Measurements from ENCODE around the gene ANKH.
A peak's percentile ranks its signal among the peaks of the same experiment; 100 is the strongest.
"Not testable (repeated sequence)": the region's sequence is repeated elsewhere in the genome, so short reads cannot be mapped to it uniquely, and the experiment has no call there.

The ANKH gene

DNA sequence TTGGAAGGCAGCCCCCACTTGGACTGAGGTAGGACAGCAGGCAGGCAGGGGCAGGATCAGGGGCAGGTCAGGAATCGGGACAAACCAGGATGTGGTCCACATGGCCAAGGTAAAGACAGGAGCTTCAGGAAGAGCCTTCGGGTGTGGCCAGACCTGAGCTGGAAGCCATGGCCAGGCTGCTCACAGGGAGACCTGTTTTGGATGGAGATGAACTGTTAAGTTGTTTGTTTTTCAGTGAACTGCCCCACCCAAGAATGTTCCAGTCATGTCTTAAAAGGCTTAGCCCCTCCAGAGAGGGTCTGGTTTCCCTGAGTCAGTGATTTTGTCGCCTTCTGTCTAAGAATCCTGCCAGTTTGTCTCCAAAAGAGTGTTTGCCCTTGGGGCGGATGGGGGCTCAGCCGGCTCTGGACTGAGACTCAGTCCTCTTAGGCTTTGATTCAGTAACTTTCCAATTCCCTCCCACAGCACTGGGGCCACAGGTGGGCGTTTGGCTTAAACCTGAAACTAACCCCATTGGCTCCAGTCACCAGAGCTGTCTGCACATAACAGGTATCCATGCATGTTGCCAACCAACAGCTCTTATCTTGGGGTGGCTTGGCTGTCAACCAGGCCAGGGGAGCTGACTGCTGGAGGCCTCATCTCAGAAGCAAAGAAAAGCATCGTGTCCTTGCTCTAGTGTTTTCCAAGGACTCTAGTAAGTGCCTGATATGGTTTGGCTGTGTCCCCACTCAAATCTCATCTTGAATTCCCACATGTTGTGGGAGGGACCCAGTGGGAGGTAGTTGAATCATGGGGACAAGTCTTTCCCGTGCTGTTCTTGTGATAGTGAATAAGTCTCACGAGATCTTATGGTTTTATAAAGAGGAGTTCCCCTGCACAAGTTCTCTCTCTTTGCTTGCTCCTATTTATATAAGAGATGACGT is 11.3 kb upstream of the ANKH start:
- DNase-seq, result no peak

DNA sequence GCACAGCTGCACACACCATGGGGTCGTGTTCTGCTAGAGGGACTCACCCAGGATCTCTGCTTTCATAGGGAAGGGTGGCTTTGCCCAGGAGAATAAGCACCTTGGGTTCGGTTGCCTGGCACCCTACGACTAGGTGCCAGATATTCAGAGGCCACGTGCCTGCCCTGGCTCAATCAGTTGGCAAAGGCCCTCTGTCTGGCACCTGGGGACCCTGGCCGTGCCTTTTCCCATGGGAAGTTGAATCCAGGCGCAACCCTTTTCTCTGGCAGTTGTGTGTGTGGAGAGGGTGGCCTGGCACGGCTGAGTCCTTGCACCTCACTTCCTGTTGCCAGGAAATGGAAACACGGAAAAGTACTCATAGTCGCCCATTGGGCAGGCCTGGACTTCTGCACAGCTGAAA is 10.2 kb upstream of the ANKH start:
- no peak for DNase-seq

DNA sequence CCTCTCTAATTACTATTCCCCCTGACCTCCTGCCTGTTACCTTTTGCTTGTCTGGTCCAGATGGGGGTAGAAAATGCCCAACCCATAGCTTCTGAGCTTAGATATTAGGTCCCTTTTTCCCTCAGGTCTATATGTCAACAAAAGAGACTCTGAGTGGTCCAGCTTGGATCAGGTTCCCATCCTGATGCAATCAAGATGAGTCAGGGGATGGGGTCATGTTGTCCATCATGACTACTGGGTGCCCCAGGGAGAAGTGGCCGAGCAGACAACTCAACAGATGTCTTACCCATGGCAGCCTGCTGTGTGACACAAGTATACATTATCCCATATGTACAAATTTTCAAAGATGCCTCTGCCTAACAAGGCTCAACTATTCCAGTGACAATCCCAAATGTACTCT is 9.1 kb upstream of the ANKH start:
- DNase-seq, result no peak

DNA sequence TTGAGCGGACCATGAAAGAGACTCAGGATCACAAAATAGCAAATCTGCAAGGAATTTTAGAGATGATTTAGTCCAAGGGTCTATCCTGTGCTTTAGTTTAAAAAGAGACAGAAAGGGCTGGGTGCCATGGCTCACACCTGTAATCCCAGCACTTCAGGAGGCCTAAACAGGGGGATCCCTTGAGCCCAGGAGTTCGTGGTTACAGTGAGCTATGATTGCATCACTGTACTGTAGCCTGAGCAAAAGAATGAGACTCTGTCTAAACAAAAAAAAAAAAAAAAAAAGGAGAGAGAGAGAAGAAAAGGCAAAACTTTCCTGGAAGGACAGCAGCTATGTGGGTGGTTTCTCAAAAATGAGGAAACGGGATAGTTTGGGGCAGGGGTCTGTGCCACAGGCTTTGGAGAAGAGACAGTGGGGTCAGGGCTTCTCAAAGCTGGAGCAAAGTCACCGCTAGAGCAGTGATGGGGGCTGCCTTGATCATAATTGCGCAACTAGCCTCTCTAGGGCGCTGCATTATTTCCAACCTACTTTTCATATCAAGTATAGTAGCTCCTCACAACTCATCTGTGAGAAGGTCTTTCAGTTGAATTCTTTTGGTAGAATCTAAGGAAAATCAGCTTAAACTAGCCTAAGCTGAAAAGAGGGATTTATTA is 8.5 kb upstream of the ANKH start:
- DNase-seq, result no peak

- DNase-seq, result no peak
Measured at GRCh38 chr5:14879393-14879792, 7.8 kb upstream of the ANKH start.

DNA sequence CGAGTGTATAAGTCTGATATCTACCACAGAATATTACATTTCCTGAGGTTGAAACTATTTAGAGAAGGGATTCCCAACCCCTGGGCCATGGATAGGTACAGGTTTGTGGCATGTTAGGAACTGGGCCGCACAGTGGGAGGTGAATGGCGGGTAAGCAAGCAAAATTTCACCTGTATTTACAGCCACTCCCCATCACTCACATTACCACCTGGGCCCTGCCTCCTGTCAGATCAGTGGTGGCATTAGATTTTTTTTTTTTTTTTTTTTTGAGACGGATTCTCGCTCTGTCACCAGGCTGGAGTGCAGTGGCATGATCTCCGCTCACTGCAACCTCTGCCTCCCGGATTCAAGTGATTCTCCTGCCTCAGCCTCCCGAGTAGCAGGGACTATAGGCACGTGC is 6.6 kb upstream of the ANKH start:
- not testable (repeated sequence) for DNase-seq

DNA sequence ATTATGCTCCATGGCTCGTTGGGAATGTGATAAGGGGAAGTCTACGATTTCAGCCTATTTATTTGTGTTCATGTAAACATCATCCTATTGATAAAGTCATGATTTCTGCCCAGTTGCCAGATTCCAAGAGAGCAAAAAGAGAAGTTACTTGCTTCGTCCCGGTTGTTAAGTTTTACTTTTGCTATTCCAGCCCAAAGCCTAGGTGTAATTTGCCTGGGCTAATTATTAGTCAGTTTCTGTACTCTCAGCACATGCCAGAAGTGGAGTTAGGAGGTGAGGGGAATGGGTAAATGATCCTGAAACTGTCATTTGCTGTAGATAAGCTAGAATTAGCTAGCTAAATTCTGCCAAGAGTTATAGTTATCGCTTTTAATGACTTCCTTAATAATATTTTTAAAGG is 4.5 kb upstream of the ANKH start:
- DNase-seq, result no peak

DNA sequence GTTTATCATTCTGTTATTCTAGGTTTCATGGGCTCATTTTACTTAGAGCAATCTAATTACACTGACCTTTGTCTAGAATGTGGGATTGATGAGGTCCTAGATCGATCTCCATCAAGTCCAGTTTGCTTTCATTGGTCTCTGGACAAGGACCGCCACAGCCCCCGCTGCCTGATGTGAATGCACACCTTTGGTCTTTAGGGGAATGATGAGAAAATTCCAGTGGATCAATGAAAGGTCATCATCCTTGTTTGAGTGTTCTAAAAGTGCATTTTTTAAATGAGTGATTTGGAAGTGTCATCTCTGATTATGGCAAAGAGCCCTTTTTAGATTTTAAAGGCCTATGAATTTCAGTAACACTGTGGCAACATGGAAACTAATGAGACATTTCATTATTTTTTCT is 2.2 kb upstream of the ANKH start:
- DNase-seq, result no peak

DNA sequence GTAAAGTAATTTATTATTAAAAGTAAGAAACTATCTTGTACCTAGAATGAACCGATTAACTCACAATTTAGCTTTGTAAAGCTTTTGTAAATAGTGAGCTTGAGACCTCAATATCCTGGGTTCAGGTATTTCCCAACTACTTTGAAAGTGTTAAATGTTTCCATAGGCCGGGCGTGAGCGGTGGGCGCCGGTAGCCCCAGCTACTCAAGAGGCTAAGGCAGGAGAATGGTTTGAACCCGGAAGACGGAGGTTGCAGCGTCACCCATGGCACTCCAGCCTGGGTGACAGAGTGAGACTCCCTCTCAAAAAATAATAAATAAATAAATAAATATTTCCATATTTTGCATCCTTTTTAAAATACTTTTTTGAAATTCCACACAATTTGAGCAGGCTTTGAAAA is 1.5 kb upstream of the ANKH start:
- DNase-seq, result peak in 1 of 2 donors; percentile 14

GRCh38 chr5:14872070-14872989 is 752 bp upstream of the ANKH start:
- DNase-seq, result peak; percentile 67 to 75

DNA sequence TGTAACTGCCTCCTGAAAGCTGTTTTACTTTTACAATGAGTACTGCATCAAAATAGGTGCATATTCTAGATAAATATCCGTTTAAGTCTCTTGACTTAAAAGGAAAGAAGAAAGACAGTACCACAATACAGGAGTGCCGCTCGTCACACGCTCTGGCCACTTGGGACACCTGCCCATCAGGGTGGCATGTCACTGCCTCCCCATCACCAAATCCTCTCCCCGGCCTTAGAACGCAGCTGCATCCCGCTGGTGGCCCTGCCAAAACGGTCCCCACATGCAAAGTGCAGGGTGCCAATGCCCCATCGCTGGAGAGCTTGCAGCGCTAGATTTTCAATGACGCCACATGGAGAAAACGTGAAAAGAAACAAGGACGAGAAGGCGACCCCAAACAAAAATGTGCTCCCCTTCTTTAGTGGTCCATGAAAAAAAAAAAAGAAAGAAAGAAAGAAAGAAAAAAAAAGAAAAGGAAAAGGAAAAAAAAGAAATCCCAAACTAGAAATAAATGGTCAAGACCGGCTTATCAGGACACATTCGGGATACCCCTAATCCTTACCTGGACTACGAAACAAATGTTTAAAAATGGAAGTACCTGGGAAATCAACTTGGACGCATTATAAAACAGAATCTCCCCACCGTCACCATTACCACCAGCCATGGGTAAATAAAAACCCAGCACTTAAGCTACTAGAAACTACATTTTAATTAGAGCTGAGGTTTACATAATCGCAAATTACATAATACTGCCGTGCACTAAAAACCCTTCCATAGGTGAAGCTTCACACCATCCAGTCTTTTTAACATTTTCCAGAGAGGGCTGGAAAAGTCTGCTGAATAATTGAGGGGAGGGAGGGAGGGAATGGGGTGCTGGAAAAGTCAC is 1.0 kb downstream of the ANKH start:
- DNase-seq, result peak; percentile 67 to 73

DNA sequence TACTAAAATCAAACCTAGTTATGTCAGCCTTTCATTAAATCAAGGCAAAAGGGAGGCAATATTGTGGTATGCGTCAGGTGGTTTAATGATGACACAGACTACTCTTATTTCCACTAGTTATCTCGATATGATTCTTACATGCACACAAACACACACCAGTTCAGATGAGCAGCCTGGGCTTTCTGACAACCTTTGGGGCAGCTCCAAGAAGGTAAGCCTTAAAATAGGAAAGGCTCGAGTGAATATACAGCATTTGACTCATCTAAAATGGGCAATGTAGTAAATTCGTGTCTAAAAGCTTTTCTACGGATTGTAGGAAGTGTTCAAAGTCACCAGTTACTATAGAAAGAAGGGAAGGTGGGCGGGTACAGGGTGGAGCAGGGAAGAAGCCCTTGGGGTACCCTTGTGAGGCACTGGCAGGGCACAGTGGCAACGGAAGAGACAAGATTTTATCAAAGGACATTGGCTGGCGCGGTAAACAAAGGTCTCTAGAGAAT is 1.9 kb downstream of the ANKH start:
- DNase-seq, result peak; percentile 45 to 50

GRCh38 chr5:14869233-14869632 is 2.3 kb downstream of the ANKH start:
- no peak for DNase-seq

GRCh38 chr5:14868771-14869170 is 2.8 kb downstream of the ANKH start:
- no peak for DNase-seq

DNA sequence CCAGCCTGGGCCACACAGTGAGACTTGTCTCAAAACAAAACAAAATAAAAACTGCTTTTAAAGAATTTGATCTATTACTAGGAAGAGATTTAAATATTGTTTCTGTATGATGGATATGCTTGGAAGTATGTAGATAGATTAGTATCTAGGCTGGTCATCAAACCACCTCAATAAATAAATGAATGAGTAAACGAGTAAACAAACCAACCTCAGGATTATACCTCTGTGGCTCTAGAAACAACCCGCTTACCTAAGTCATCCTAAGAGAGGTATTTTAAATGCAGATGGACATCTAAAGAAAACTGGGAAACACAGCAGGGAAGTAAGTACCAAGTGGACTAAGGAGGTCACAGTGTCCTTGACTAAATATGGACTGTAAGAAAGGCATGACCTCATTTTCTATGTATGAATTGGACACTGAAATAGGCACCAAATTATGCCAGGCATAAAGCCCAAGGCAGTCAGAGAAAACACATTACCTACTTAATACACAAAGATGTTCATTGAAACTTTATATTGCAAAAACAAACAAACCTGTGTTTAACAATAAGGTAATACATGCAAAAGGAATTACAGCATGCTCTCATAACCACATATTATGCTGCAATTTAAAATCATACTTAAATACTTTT is 7.3 kb downstream of the ANKH start:
- no peak for DNase-seq

- DNase-seq, result no peak
Measured at GRCh38 chr5:14863105-14863504, 8.5 kb downstream of the ANKH start.

DNA sequence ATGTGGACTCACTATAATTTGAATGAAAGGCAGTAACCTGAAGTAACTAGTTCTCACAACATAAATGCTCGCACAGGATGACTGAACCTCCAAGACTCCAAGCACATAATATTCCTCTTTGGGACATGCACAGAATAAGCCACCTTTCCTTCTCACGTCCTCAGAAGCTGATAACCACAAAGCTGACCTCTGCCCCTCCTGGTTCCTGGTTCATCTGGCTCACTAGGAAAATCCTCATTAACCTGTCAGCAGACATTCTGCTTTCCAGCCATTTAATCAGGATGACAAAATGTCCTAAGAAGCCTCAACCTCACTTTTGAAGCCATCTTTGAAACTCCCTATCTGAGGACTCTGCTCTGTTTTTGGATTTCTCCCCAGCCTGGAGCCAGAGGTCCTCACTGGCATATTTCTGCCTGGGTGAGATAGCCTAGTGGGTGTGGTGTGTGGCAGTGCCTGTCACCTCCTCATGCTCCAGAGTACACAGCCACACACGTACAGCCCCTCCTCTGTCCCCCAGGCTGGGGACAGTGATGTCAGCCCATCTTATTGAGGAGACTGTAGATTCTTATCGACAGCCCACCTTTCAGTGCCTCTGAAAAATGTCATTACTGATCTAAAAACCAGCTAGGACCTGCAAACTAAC is 10.3 kb downstream of the ANKH start:
- no peak for DNase-seq

- DNase-seq, result no peak
Measured at GRCh38 chr5:14859980-14860379, 11.6 kb downstream of the ANKH start.

DNA sequence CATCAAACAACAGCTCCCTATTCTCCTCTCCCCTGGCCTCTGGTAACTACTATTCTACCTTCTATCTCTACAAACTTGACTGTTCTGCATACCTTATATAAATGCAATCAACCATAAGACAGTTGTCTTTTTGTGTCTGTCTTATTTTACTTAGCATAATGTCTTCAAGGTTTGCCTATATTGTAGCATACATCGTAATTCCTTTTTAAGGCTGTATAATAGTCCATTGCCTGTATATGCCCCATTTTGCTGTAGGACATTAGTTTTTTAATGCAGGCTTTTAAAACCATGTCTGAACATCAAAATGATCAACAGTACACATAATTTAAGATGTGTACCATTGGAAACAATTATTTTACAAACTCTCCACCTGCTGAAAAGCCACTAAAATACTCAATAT is 12.4 kb downstream of the ANKH start:
- DNase-seq, result no peak

- DNase-seq, result no peak
Measured at GRCh38 chr5:14855366-14855765, 16.2 kb downstream of the ANKH start.

DNA sequence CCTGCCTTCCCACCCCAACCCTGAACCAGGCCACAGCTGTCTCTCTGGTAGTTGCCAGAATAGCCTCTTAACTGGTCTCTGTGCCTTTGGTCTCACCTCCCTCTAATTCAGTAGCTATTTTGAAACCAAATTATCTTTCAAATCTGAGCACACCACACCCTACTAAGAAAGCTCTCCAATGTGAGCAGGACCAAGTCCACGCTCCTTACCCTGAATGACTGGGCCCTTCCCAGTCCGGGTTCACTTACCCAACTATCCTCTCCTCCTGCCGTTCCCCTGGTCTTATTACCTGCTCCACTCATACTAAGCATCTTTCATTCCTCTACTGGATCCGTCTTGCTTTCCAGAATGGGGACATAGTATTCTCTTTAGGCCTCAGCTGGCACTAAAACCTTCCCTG is 16.8 kb downstream of the ANKH start:
- no peak for DNase-seq
